ENCODE results near the gene CD226. TPM values are rescaled to one million over a fixed set of nuclear protein-coding genes. Genes with fewer than 3 reads are reported as not detected.

CD226 gene
- total RNA-seq, 1 experiment from 2014 or later, result 1.2 TPM

GRCh38 chr18:69949538-69949936 is 1.9 kb upstream of the CD226 start:
- TF ChIP-seq EGR1 (IDR thresholded peaks at IDR 0.05; ENCODE audit: low read depth), result no peak
- TF ChIP-seq ELF1 (IDR thresholded peaks at IDR 0.05; ENCODE audit: borderline replicate concordance, low read depth), result no peak
- TF ChIP-seq ZNF274 (IDR thresholded peaks at IDR 0.05; ENCODE audit: low read depth, low read length), result no peak
- TF ChIP-seq TCF7L2 (IDR thresholded peaks at IDR 0.05; ENCODE audit: borderline replicate concordance, extremely low read depth, insufficient read depth, insufficient read length), result no peak
- no peak for TF ChIP-seq FOSL1 (IDR thresholded peaks at IDR 0.05; ENCODE audit: low read depth)
- TF ChIP-seq EZH2 (IDR thresholded peaks at IDR 0.05), result no peak
- Histone ChIP-seq H2AFZ (ENCODE audit: low read depth, low read length, poor library complexity, severe bottlenecking) (no peak overlapping the region), H3K4me1 (ENCODE audit: control insufficient read depth in 1 of 2, insufficient read depth in 2 of 2, low read length in 2 of 2) (no peaks in the 10 kb centered on the region), H3K79me2 (ENCODE audit: insufficient read depth, low read length) (no peaks in the 10 kb centered on the region), H3K36me3 (ENCODE audit: control insufficient read depth in 1 of 2, insufficient read depth in 2 of 2, low read length in 2 of 2) (no peaks in the 10 kb centered on the region), H3K27me3 (ENCODE audit: insufficient read depth, low read length) (no peaks in the 10 kb centered on the region), H3K9ac (ENCODE audit: low read length) (no peak overlapping the region), H3K9me3 (ENCODE audit: control insufficient read depth in 1 of 2, insufficient read depth in 1 of 2, low read depth in 1 of 2, low read length in 2 of 2) (no peaks in the 10 kb centered on the region), H3K27ac (ENCODE audit: low read depth, low read length) (no peak overlapping the region), H3K4me3 (replicated peaks in 1 of 2; ENCODE audit: low read depth in 1 of 2, low read length in 2 of 2) (no peak overlapping the region), H3K9me2 (ENCODE audit: insufficient read depth) (no peaks in the 10 kb centered on the region), H4K20me1 (ENCODE audit: insufficient read depth) (no peaks in the 10 kb centered on the region), H3K4me2 (ENCODE audit: low read length) (no peak overlapping the region)
- RAD21 ChIA-PET (ENCODE audit: low non-redundant PET in 1 of 2, low total read pairs in 2 of 2, uncharacterized antibody in 2 of 2, unreplicated experiment in 2 of 2), result no interaction called here
- BruUV-seq (replicated peaks), result no TSS peak
- intact Hi-C loops (cut with micrococcal nuclease), result no loop called here
- CTCF ChIA-PET, result no interaction called here
- POLR2A ChIA-PET, result no interaction called here
- DNase-seq (ENCODE audit: low read depth, low spot score) (no peak), ATAC-seq (no peak)

- Histone ChIP-seq H3K9me2 (ENCODE audit: insufficient read depth) (no peaks in the 10 kb centered on the region), H3K27ac (ENCODE audit: low read depth, low read length) (no peak overlapping the region), H3K4me1 (ENCODE audit: control insufficient read depth in 1 of 2, insufficient read depth in 2 of 2, low read length in 2 of 2) (no peaks in the 10 kb centered on the region), H3K9ac (ENCODE audit: low read length) (no peak overlapping the region), H3K4me3 (replicated peaks in 1 of 2; ENCODE audit: low read depth in 1 of 2, low read length in 2 of 2) (no peak overlapping the region), H3K9me3 (ENCODE audit: control insufficient read depth in 1 of 2, insufficient read depth in 1 of 2, low read depth in 1 of 2, low read length in 2 of 2) (no peaks in the 10 kb centered on the region), H3K36me3 (ENCODE audit: control insufficient read depth in 1 of 2, insufficient read depth in 2 of 2, low read length in 2 of 2) (no peaks in the 10 kb centered on the region), H3K27me3 (ENCODE audit: insufficient read depth, low read length) (no peaks in the 10 kb centered on the region), H2AFZ (ENCODE audit: low read depth, low read length, poor library complexity, severe bottlenecking) (no peak overlapping the region), H3K79me2 (ENCODE audit: insufficient read depth, low read length) (no peaks in the 10 kb centered on the region), H4K20me1 (ENCODE audit: insufficient read depth) (no peaks in the 10 kb centered on the region), H3K4me2 (ENCODE audit: low read length) (no peak overlapping the region)
- ChIA-PET CTCF (no interaction called here), POLR2A (no interaction called here), RAD21 (ENCODE audit: low non-redundant PET in 1 of 2, low total read pairs in 2 of 2, uncharacterized antibody in 2 of 2, unreplicated experiment in 2 of 2) (no interaction called here)
- no TSS peak for BruUV-seq (replicated peaks)
- TF ChIP-seq ATF3 (IDR thresholded peaks at IDR 0.05) (no peak), SIN3A (IDR thresholded peaks at IDR 0.05; ENCODE audit: low read depth) (no peak), RAD21 (IDR thresholded peaks at IDR 0.05; ENCODE audit: low read depth) (no peak), YY1 (IDR thresholded peaks at IDR 0.05; ENCODE audit: extremely low read depth, insufficient replicate concordance, low read depth, low read length) (no peak), REST (IDR thresholded peaks at IDR 0.05; ENCODE audit: low read depth) (no peak), FOSL1 (IDR thresholded peaks at IDR 0.05; ENCODE audit: low read depth) (no peak), ZNF274 (IDR thresholded peaks at IDR 0.05; ENCODE audit: low read depth, low read length) (no peak), SP1 (IDR thresholded peaks at IDR 0.05; ENCODE audit: low read depth) (no peak), CBX3 (IDR thresholded peaks at IDR 0.05; ENCODE audit: low read depth) (no peak), ELF1 (IDR thresholded peaks at IDR 0.05; ENCODE audit: borderline replicate concordance, low read depth) (no peak), EGR1 (IDR thresholded peaks at IDR 0.05; ENCODE audit: low read depth) (no peak), SRF (IDR thresholded peaks at IDR 0.05; ENCODE audit: low read depth) (no peak), POLR2A (IDR thresholded peaks at IDR 0.05; ENCODE audit: borderline replicate concordance, extremely low read depth, insufficient read depth, insufficient read length) (no peak), POLR2AphosphoS5 (IDR thresholded peaks at IDR 0.05; ENCODE audit: low read depth, low read length) (no peak), EZH2 (IDR thresholded peaks at IDR 0.05) (no peak)
- no peak for DNase-seq (ENCODE audit: low read depth, low spot score)
- no peak for ATAC-seq
- intact Hi-C loops (cut with micrococcal nuclease), result no loop called here
Measured at GRCh38 chr18:69948919-69949537, 1.4 kb upstream of the CD226 start.

Data from HCT116 (cell line).